RWPE1 (cell line): ENCODE data around the gene RPL19.

Experiments
- CTCF ChIA-PET: fragments of 350-600 bp; sonication (Branson Sonifier 250); formaldehyde crosslinking; extraction: SDS; loops from one replicate; lab custom pipeline; 2021; lab: Yijun Ruan, JAX
- POLR2A ChIA-PET: fragments of 400-600 bp; formaldehyde crosslinking; extraction: SDS; loops from one replicate; lab custom pipeline; 2020; ENCODE audit warnings: antibody characterized with exemption; ENCODE audit not compliant: low non-redundant PET; lab: Yijun Ruan, JAX
- DNase-seq: peaks from one replicate; pipeline ENCODE4 v3.0.0; 2012; ENCODE audit warnings: low spot score
- H3K27ac ChIP-seq: fragments of 450-650 bp; 2 replicates; pipeline ENCODE4 v1.5.1; 2017
- TF ChIP-seq, protein P1 (sequence below): fragments of 450-650 bp; conservative IDR thresholded peaks from 2 replicates; pipeline ENCODE4 v1.5.1; 2017; ENCODE audit warnings: low read depth, mild to moderate bottlenecking

Gene RPL19

DNA sequence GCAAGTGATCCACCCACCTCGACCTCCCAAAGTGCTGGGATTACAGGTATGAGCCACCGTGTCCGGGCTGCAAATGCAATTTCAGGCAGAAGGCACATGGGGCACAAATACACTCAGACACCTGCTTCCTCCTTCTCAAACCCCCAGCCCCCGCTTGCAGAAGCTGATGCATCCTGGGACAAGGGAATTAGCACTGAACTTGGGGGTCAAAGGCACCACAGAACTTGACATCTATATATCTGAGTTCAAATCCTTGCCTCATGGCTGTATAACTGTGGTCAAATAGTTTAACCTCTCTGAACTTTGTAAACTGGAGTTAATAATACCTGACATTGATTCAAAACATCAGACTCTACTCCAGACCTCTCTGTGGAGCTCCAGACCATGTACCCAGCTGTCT, 30.0 kb upstream of the RPL19 start:
- no peak for DNase-seq

DNA sequence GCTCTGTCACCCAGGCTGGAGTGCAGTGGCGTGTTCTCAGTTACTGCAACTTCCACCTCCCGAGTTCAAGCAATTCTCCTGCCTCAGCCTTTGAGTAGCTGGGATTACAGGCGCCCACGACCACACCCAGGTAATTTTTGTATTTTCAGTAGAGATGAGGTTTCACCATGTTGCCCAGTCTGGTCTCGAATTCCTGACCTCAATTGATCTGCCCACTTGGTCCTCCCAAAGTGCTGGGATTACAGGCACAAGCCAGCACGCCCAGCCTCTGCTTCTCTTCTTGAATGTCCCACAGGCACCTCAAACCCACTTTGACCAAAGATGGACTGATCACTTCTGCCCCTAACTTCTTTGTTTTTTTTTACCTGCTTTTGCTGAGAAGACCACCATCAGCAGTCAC, 29.5 kb upstream of the RPL19 start:
- no peak overlapping the region for H3K27ac ChIP-seq
- TF ChIP-seq, protein P1, sequence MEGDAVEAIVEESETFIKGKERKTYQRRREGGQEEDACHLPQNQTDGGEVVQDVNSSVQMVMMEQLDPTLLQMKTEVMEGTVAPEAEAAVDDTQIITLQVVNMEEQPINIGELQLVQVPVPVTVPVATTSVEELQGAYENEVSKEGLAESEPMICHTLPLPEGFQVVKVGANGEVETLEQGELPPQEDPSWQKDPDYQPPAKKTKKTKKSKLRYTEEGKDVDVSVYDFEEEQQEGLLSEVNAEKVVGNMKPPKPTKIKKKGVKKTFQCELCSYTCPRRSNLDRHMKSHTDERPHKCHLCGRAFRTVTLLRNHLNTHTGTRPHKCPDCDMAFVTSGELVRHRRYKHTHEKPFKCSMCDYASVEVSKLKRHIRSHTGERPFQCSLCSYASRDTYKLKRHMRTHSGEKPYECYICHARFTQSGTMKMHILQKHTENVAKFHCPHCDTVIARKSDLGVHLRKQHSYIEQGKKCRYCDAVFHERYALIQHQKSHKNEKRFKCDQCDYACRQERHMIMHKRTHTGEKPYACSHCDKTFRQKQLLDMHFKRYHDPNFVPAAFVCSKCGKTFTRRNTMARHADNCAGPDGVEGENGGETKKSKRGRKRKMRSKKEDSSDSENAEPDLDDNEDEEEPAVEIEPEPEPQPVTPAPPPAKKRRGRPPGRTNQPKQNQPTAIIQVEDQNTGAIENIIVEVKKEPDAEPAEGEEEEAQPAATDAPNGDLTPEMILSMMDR: no peak
- no peak for DNase-seq
- POLR2A ChIA-PET: no interaction called here
- CTCF ChIA-PET: interaction anchor here (0.7 kb wide), 1 partner anchor 188 kb away, joined by 3 read pairs; no protein-coding TSS in a partner anchor

More for the DNA sequence above, 30.0 kb upstream of the RPL19 start:
- TF ChIP-seq, protein P1: no peak
- ChIA-PET CTCF (no interaction called here), POLR2A (no interaction called here)
- H3K27ac ChIP-seq: no peak overlapping the region

DNA sequence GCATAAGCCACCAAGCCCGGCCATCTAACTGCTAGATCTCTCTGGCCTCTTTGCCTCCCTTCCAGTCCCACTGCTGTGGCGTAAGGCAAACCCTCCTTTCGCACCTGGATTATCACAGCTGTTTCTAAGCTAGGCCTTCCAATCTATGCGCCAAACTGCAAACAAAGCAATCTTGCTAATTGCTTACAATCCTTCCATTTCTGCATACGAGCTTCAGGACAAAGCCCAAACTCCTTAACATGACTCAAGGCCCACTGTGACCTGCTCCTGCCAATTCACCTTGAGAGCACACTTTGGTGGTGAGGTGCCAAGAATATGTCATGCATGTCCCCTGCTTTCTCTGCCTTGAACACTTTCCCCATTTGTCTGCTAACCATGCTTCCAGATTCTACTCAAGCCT, 28.1 kb upstream of the RPL19 start:
- no peak overlapping the region for H3K27ac ChIP-seq
- POLR2A ChIA-PET: no interaction called here
- TF ChIP-seq, protein P1: no peak
- CTCF ChIA-PET: no interaction called here
- no peak for DNase-seq

DNA sequence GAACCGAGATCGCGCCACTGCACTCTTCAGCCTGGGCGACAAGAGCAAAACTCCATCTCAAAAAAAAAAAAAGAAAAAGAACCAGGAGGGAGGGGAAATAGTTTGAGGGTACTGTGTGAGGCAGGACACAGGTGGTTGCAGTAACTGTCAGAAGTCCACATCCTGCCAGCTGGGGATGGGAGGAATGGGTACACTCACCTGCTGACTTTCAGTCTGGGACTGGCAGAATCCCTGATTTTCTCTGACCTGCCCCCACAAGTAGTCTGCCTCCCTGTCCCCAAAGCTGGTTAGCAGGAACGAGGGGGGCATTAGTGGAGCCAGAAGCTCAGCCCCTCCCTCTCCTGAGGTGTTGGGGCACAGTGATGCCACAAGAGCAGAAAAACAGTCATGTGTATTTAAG, 27.0 kb upstream of the RPL19 start:
- H3K27ac ChIP-seq: 0 out of 2 replicates have a peak overlapping the region, but pooled peaks have one; percentile 3
- POLR2A ChIA-PET: interaction anchor here (0.8 kb wide), 1 partner anchor 25 kb away, joined by 3 read pairs; the partner anchor contains the start of gene CACNB1
- DNase-seq: no peak
- CTCF ChIA-PET: interaction anchor here (0.7 to 3.3 kb wide), 2 partner anchors 8 kb away, joined by 4 to 38 read pairs; no protein-coding TSS in a partner anchor
- TF ChIP-seq, protein P1: no peak

DNA sequence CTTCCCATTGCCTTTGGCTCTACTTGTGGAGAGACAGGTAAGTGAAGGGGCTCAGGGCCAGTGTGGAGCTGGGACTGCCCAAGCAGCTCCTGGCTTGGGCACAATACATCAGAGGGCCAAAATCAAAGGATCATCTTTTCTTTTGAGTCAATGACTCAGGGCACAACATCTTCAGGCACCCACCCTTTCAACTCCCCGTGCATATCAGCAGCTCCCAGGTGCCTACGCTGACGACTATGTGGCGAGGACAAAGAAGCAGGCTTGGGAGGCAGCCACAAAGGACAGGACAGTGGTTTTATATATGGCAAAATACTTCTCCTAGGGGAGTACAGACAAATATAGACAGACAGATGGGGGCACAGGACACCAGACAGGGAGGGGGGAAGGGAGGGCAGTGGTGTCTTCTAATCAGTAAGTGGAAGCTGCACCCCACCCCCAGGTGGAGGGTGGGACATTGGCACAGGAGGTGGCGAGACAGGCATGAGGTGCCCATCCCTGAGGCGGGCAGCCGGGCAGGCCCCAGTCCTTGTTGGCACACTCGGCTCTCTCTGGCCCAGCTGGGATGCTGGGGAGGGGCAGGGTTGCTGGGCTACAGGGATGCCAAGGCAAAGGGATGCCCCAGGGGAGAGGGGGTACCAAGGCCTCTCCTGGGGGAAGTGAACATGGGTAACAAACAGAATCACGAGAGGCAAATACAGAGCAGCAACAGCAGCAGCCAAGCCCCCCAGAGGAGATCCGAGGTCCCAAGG, 26.4 kb upstream of the RPL19 start:
- ChIA-PET CTCF (interaction anchor here (1.0 to 3.3 kb wide), 3 partner anchors 9 to 17 kb away, joined by 5 to 38 read pairs (median 6); no protein-coding TSS in a partner anchor), POLR2A (interaction anchor here (0.8 kb wide), 1 partner anchor 24 kb away, joined by 3 read pairs; the partner anchor contains the start of gene CACNB1)
- TF ChIP-seq, protein P1: no peak
- DNase-seq: no peak
- H3K27ac ChIP-seq: 0 out of 2 replicates have a peak overlapping the region, but pooled peaks have one; percentile 3

DNA sequence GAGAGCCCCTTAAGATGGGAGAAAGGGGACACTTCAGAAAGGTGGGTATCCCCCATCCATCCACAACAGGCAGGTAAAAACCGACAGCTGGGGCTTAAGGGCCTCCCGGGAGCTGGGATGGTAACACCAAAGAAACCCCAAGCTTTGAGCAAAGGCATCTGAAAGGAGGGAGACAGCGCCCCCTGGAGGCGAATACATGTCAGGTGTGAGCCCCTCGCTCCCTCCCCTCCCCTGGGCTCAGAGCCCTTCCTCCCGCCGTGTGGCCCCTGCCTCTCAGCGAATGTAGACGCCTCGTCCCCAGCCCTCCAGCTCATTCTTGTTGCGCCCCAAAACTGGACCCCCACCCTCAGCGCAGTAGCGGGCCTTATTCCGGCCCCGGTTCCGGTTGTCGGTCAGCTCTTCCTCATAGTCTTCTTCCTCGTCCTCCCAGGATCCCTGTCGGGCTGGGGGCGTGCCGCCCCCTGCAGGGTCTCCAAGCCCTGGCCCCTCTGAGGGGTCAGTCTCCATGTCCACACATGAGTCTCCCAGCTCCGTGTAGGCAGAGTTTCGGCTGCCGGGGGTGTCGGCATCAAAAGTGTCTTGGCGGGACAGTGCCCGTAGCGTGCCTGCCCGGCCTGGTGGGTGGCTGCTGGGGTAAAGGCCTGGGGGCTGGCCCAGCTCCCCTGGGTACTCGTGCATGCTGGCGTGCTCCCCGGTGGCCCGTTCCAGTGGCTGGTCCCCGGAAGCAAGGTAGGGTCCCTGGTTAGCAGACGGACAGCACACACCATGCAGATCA, 25.0 kb upstream of the RPL19 start:
- no peak for DNase-seq
- CTCF ChIA-PET: interaction anchor here (0.5 to 3.3 kb wide), 13 partner anchors 8 to 1332 kb away, joined by 3 to 38 read pairs (median 4); partner anchors contain the start of gene RPL19
- TF ChIP-seq, protein P1: peak; percentile 73
- peak overlapping the region; percentile 23; the same call in 1 of the 2 replicates for H3K27ac ChIP-seq
- POLR2A ChIA-PET: no interaction called here
